ENCODE data around the gene TRIP11.

- TF ChIP-seq CTCF (conservative IDR thresholded peaks at IDR 0.05): no peak
- TF ChIP-seq ZFX (IDR thresholded peaks at IDR 0.05): no peak
Measured at GRCh38 chr14:92012121-92012748, 27.6 kb downstream of the TRIP11 start.

Measured in C4-2B (cell line).